GM23338 (cell line): ENCODE data around the gene NFIB. TPM values are rescaled to one million over a fixed set of nuclear protein-coding genes. Genes with fewer than 3 reads are reported as not detected.

ENCODE experiments used
- ATAC-seq: fragments of 200-7000 bp; cut with Tn5 transposase; 3 replicates; pipeline ENCODE4 v1.9.1; 2020
- DNase-seq: peaks from one replicate; pipeline ENCODE4 v3.0.0-alpha.2; 2015; ENCODE audit warnings: low spot score
- H2AFZ ChIP-seq: fragments of 200-600 bp; sonication (generic); 2 replicates; pipeline ENCODE4 v1.8.0; 2016; ENCODE audit warnings: antibody characterized with exemption, mild to moderate bottlenecking, moderate library complexity
- H3F3A ChIP-seq: fragments of 200-600 bp; sonication (generic); replicated peaks from 2 replicates; pipeline ENCODE4 v1.8.0; 2017; ENCODE audit warnings: antibody characterized with exemption, mixed run types, low read depth
- H3K27ac ChIP-seq: fragments of 200-600 bp; sonication (generic); 2 replicates; pipeline ENCODE4 v1.6.1; 2016; ENCODE audit warnings: low read depth
- H3K27me3 ChIP-seq: fragments of 200-600 bp; sonication (generic); 2 replicates; pipeline ENCODE4 v1.8.0; 2016; ENCODE audit warnings: mild to moderate bottlenecking, mixed run types, moderate library complexity; ENCODE audit not compliant: insufficient read depth
- H3K36me3 ChIP-seq: fragments of 200-600 bp; sonication (generic); 2 replicates; pipeline ENCODE4 v1.8.0; 2016; ENCODE audit warnings: mild to moderate bottlenecking; ENCODE audit not compliant: insufficient read depth
- H3K4me1 ChIP-seq: fragments of 200-600 bp; sonication (generic); 2 replicates; pipeline ENCODE4 v1.8.0; 2016; ENCODE audit warnings: mild to moderate bottlenecking, moderate library complexity; ENCODE audit not compliant: insufficient read depth
- H3K4me2 ChIP-seq: fragments of 200-600 bp; sonication (generic); 2 replicates; pipeline ENCODE4 v1.7.1; 2017; ENCODE audit warnings: mixed run types
- H3K4me3 ChIP-seq: fragments of 200-600 bp; sonication (generic); 2 replicates; pipeline ENCODE4 v1.6.1; 2016; ENCODE audit warnings: mixed run types
- H3K79me2 ChIP-seq: fragments of 200-600 bp; sonication (generic); replicated peaks from 2 replicates; pipeline ENCODE4 v1.8.0; 2017; ENCODE audit warnings: mild to moderate bottlenecking; ENCODE audit not compliant: insufficient read depth
- H3K9me2 ChIP-seq: fragments of 200-600 bp; sonication (generic); 2 replicates; pipeline ENCODE4 v1.8.0; 2017; ENCODE audit not compliant: insufficient read depth
- H4K20me1 ChIP-seq: fragments of 200-600 bp; sonication (generic); replicated peaks from 2 replicates; pipeline ENCODE4 v1.8.0; 2017; ENCODE audit warnings: mild to moderate bottlenecking; ENCODE audit not compliant: insufficient read depth
- H3K27ac Mint-ChIP-seq: 2 replicates; pipeline ENCODE4 v1.8.0; 2020; ENCODE audit warnings: inconsistent platforms, mild to moderate bottlenecking, moderate library complexity, mixed read lengths
- H3K27me3 Mint-ChIP-seq: 3 replicates; pipeline ENCODE4 v1.8.0; 2022; ENCODE audit warnings: low read depth, mild to moderate bottlenecking, moderate library complexity, mixed read lengths, inconsistent platforms; ENCODE audit not compliant: insufficient read depth, poor library complexity
- H3K36me3 Mint-ChIP-seq: 3 replicates; pipeline ENCODE4 v1.8.0; 2021; ENCODE audit warnings: low read depth, mild to moderate bottlenecking, inconsistent platforms, moderate library complexity, mixed read lengths
- H3K4me1 Mint-ChIP-seq: 3 replicates; pipeline ENCODE4 v1.8.0; 2020; ENCODE audit warnings: mild to moderate bottlenecking, inconsistent platforms, mixed read lengths
- H3K4me3 Mint-ChIP-seq: 3 replicates; pipeline ENCODE4 v1.8.0; 2021; ENCODE audit warnings: moderate library complexity, mild to moderate bottlenecking, inconsistent platforms, mixed read lengths
- H3K9me3 Mint-ChIP-seq: 3 replicates; pipeline ENCODE4 v1.8.0; 2020; ENCODE audit warnings: moderate library complexity, mild to moderate bottlenecking, inconsistent platforms, mixed read lengths
- CREB1 ChIP-seq: fragments of 250-450 bp; sonication (Bioruptor Pico); IDR thresholded peaks from 2 replicates; pipeline ENCODE4 v1.5.0; 2020; ENCODE audit warnings: low read depth, mild to moderate bottlenecking, moderate library complexity
- CTCF ChIP-seq, 2 experiments: fragments of 200-600 bp in 1 of 2; sonication (generic) in 1 of 2; conservative IDR thresholded peaks; 2 replicates each; pipeline versions ENCODE4 v1.5.1 to v1.6.1; 2016 to 2017; ENCODE audit warnings: antibody characterized with exemption in 2 of 2, low read depth in 2 of 2, mild to moderate bottlenecking in 2 of 2, moderate library complexity in 1 of 2
- ETS1 ChIP-seq: IDR thresholded peaks from 2 replicates; pipeline ENCODE4 v1.6.1; 2016; ENCODE audit warnings: antibody characterized with exemption
- EZH2 ChIP-seq: fragments of 200-600 bp; sonication (generic); IDR thresholded peaks from one replicate; pipeline ENCODE4 v1.8.0; 2017; ENCODE audit warnings: antibody characterized with exemption, mild to moderate bottlenecking, low read depth; ENCODE audit not compliant: unreplicated experiment
- EZH2phosphoT487 ChIP-seq: fragments of 200-600 bp; sonication (generic); IDR thresholded peaks from one replicate; pipeline ENCODE4 v1.8.1; 2018; ENCODE audit warnings: antibody characterized with exemption; ENCODE audit not compliant: unreplicated experiment
- JUNB ChIP-seq: IDR thresholded peaks from one replicate; pipeline ENCODE4 v1.6.1; 2016; ENCODE audit warnings: antibody characterized with exemption; ENCODE audit not compliant: unreplicated experiment
- NANOG ChIP-seq: IDR thresholded peaks from 2 replicates; pipeline ENCODE4 v1.6.1; 2016; ENCODE audit warnings: antibody characterized with exemption, borderline replicate concordance
- POLR2AphosphoS5 ChIP-seq: IDR thresholded peaks from 2 replicates; pipeline ENCODE4 v1.6.1; 2016; ENCODE audit warnings: antibody characterized with exemption, low read depth
- REST ChIP-seq: IDR thresholded peaks from one replicate; pipeline ENCODE4 v1.6.1; 2018; ENCODE audit warnings: antibody characterized with exemption; ENCODE audit not compliant: unreplicated experiment
- STAT1 ChIP-seq: IDR thresholded peaks from one replicate; pipeline ENCODE4 v1.6.1; 2016; ENCODE audit warnings: antibody characterized with exemption; ENCODE audit not compliant: unreplicated experiment
- ZNF114 ChIP-seq: fragments of 250-450 bp; sonication (Bioruptor Pico); IDR thresholded peaks from 2 replicates; pipeline ENCODE4 v1.5.0; 2020; ENCODE audit warnings: mild to moderate bottlenecking, moderate library complexity
- ZNF331 ChIP-seq: fragments of 250-450 bp; sonication (Bioruptor Pico); IDR thresholded peaks from 2 replicates; pipeline ENCODE4 v1.5.0; 2020; ENCODE audit warnings: low read depth, mild to moderate bottlenecking, moderate library complexity
- ZNF462 ChIP-seq: fragments of 250-450 bp; sonication (Bioruptor Pico); IDR thresholded peaks from 2 replicates; pipeline ENCODE4 v1.5.0; 2020; ENCODE audit warnings: mild to moderate bottlenecking, moderate library complexity
- polyA plus RNA-seq: library from polyadenylated mRNA; unstranded; fragments of >200 nt; fragmentation: Nextera tagmentation; extraction: Ambion mirVana; gene quantifications from 2 replicates; pipeline ENCODE4 v1.2.1, GENCODE V29; 2016
- total RNA-seq: library from RNA; depleted of rRNA; stranded (reverse); fragments of >200 nt; shearing (Covaris generic); gene quantifications from 2 replicates; pipeline ENCODE4 v1.2.3, GENCODE V29; 2014

NFIB gene
- total and polyA plus RNA-seq, 2 experiments from 2014 or later = 3.9 to 4.7 TPM

- no peak overlapping the region for H3K27ac Mint-ChIP-seq
- ATAC-seq = no peak
- H3K27me3 ChIP-seq = no peaks in the 10 kb centered on the region
- TF ChIP-seq ZNF462 (CRISPR knock-in tag) (no peak), JUNB (no peak), STAT1 (no peak), CTCF (conservative IDR thresholded peaks at IDR 0.05; ENCODE audit: low read depth in 2 of 2) (no peak), NANOG (no peak), ETS1 (no peak), POLR2AphosphoS5 (no peak), EZH2phosphoT487 (no peak), CREB1 (CRISPR knock-in tag) (no peak), REST (no peak), ZNF114 (no peak), EZH2 (no peak), ZNF331 (CRISPR knock-in tag) (no peak)
- peaks cover 19% of the 10 kb centered on the region; the same call in 1 of the 2 replicates for H3K4me1 ChIP-seq
- DNase-seq = peak; percentile 20
- H3F3A ChIP-seq = no peaks in the 10 kb centered on the region
- H3K9me3 Mint-ChIP-seq = no peaks in the 10 kb centered on the region
- no peak overlapping the region for H3K4me2 ChIP-seq
- no peak overlapping the region for H3K4me3 ChIP-seq
- H3K27ac ChIP-seq = no peak overlapping the region
- H4K20me1 ChIP-seq = no peaks in the 10 kb centered on the region
- H3K79me2 ChIP-seq = no peaks in the 10 kb centered on the region
- no peaks in the 10 kb centered on the region for H3K9me2 ChIP-seq
- no peaks in the 10 kb centered on the region for H3K36me3 ChIP-seq
- no peaks in the 10 kb centered on the region for H3K27me3 Mint-ChIP-seq
- no peak overlapping the region for H2AFZ ChIP-seq
- peaks cover 19% of the 10 kb centered on the region for H3K4me1 Mint-ChIP-seq
- no peak overlapping the region for H3K4me3 Mint-ChIP-seq
- H3K36me3 Mint-ChIP-seq = no peaks in the 10 kb centered on the region
Measured at GRCh38 chr9:14107977-14108376, 206.0 kb downstream of the NFIB start.
